ENCODE measurements around the gene PTPRT.
"Not testable (repeated sequence)": the region's sequence is repeated elsewhere in the genome, so short reads cannot be mapped to it uniquely, and the experiment has no call there.

The PTPRT gene

GRCh38 chr20:42218621-42219374 lies 970.9 kb downstream of the PTPRT start:
- no peak overlapping the region for H3K4me3 ChIP-seq (ENCODE audit: control insufficient read depth, low read depth, low read length)
- no peak for TF ChIP-seq CTCF (conservative IDR thresholded peaks at IDR 0.05; ENCODE audit: control insufficient read depth, insufficient read depth, low read depth, low read length)
- DNase-seq (ENCODE audit: low read depth): no peak

DNA sequence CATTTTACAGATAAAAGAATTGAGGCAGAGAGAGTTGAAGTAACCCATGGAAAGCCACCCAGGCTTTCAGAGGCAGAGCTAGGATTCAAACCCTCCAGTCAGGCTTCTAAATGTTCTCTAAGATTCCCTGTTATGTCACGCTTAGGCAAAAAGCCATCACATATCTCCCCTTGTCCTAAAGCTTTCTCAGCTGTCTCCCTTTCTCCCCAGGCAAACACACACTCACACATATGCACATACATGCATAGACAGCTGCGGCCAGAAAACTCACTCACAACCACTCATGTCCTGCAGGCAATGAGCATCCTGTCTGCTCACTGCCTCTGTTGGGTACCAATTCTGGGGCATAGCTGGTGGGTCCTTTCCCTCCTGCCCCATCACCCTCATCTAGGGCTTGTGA lies 975.6 kb downstream of the PTPRT start:
- H3K4me3 ChIP-seq (ENCODE audit: control insufficient read depth, low read depth, low read length): no peak overlapping the region
- no peak for DNase-seq (ENCODE audit: low read depth)
- TF ChIP-seq CTCF (conservative IDR thresholded peaks at IDR 0.05; ENCODE audit: control insufficient read depth, insufficient read depth, low read depth, low read length): no peak

DNA sequence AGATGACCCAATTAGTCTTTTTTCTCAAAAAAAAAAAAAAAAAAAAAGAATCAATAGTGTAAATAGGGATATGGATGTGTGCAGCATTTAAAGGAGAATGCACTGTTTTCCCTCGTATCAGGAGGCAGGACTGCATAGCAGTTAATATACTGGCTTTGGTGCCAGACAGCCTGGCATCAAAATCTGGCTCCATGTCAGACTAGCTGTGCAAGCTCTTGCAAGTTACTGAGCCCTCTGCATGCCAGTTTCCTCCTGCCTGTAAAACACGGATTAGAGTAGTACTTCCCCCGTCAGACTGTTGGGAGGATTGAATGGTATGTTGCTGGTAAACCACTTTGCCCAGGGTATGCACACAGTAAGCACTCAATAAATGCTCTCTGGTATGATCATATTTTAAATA lies 977.3 kb downstream of the PTPRT start:
- no peak for TF ChIP-seq CTCF (conservative IDR thresholded peaks at IDR 0.05; ENCODE audit: control insufficient read depth, insufficient read depth, low read depth, low read length)
- H3K4me3 ChIP-seq (ENCODE audit: control insufficient read depth, low read depth, low read length): no peak overlapping the region
- DNase-seq (ENCODE audit: low read depth): no peak

- not testable (repeated sequence) for DNase-seq (ENCODE audit: low read depth)
These were observed 983.1 kb downstream of the PTPRT start for GRCh38 chr20:42206557-42206956.

GRCh38 chr20:42204109-42204660 lies 985.5 kb downstream of the PTPRT start:
- no peak overlapping the region for H3K4me3 ChIP-seq (ENCODE audit: control insufficient read depth, low read depth, low read length)
- no peak for DNase-seq (ENCODE audit: low read depth)
- no peak for TF ChIP-seq CTCF (conservative IDR thresholded peaks at IDR 0.05; ENCODE audit: control insufficient read depth, insufficient read depth, low read depth, low read length)

More at GRCh38 chr20:42206557-42206956, 983.1 kb downstream of the PTPRT start:
- H3K4me3 ChIP-seq (ENCODE audit: control insufficient read depth, low read depth, low read length): not testable (repeated sequence)

DNA sequence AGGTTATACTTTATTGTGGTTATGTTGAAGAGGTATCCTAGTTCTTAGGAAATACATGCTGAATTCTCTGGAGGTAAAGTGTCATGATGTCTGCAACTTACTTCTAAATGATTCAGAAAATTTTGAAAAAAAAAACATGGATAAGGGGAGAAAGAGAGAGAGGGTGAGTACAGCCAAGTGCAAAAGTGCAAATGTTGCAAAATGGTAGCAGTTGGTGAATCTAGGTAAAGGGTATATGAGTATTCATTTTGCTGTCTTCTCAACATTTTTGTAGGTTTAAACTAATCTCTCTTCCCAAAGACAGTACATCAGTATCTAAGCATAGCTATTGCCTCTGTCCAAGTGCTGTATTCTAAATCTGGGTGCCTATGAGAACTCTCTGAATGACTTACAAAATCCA lies 992.1 kb downstream of the PTPRT start:
- DNase-seq (ENCODE audit: low read depth): no peak
- no peak for TF ChIP-seq CTCF (conservative IDR thresholded peaks at IDR 0.05; ENCODE audit: control insufficient read depth, insufficient read depth, low read depth, low read length)

DNA sequence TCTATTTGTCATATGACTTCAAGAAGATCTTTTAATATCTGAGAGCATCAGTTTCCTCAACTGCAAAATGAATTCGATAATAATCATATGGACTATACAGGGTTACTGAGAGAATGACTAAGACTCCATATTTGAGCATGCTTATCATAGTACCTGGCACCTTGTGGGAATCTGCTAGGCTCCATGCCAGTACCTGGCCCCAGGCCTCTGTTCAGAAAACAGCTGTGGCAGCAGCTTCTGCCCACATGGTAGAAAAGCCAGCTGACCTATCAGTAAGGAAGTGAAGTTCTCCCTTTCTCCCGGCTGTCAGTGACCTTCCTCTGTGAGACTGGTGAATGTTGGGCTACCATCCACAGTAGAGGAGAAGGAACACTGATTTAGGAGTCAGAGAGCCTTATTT lies 996.6 kb downstream of the PTPRT start:
- TF ChIP-seq CTCF (conservative IDR thresholded peaks at IDR 0.05; ENCODE audit: control insufficient read depth, insufficient read depth, low read depth, low read length): no peak
- H3K4me3 ChIP-seq (ENCODE audit: control insufficient read depth, low read depth, low read length): no peak overlapping the region
- no peak for DNase-seq (ENCODE audit: low read depth)

More for the DNA sequence above, 992.1 kb downstream of the PTPRT start:
- no peak overlapping the region for H3K4me3 ChIP-seq (ENCODE audit: control insufficient read depth, low read depth, low read length)
